Peyer's patch (tissue), 4 donors: Measurements from ENCODE around the gene FAM118A. TPM values are rescaled to one million over a fixed set of nuclear protein-coding genes. Genes with fewer than 3 reads are reported as not detected.

ENCODE experiments used
- DNase-seq, 3 donors: peaks; one replicate each; pipeline ENCODE4 v3.0.0-alpha.2; 2017 to 2019
- H3K27ac ChIP-seq, 4 donors: fragments of 200-600 bp; sonication (generic); one replicate each; pipeline ENCODE4 v1.5.1; 2016 to 2019
- H3K27me3 ChIP-seq, 2 donors: fragments of 200-600 bp; sonication (generic); one replicate each; pipeline ENCODE4 v1.5.1; 2019
- H3K36me3 ChIP-seq, 3 donors: fragments of 200-600 bp; sonication (generic); one replicate each; pipeline ENCODE4 v1.5.1; 2016 to 2019
- H3K4me1 ChIP-seq, 4 donors: fragments of 200-600 bp; sonication (generic); one replicate each; pipeline ENCODE4 v1.5.1; 2016 to 2019
- H3K4me3 ChIP-seq, 4 donors: fragments of 200-600 bp; sonication (generic); 1 replicate in 3 of 4; 2 replicates in 1 of 4; pipeline ENCODE4 v1.5.1; 2016 to 2019; ENCODE audit warnings: mild to moderate bottlenecking in 1 of 4
- H3K9me3 ChIP-seq, 4 donors: fragments of 200-600 bp; sonication (generic); one replicate each; pipeline ENCODE4 v1.5.1; 2016 to 2019; ENCODE audit warnings: mild to moderate bottlenecking in 1 of 4
- POLR2A ChIP-seq, 2 donors: fragments of 450-650 bp; IDR thresholded peaks; one replicate each; pipeline ENCODE4 v1.5.1; 2017; ENCODE audit warnings: antibody characterized with exemption in 2 of 2, mild to moderate bottlenecking in 2 of 2, moderate library complexity in 2 of 2
- total RNA-seq, 4 donors: library from RNA; depleted of rRNA; stranded (reverse); fragments of >200 nt; gene quantifications; one replicate each; pipeline ENCODE4 v1.1.0, GENCODE V29; 2016
- TF ChIP-seq, protein P1 (sequence below), 6 experiments: fragments of 450-650 bp in 4 of 6; fragments of 200-600 bp in 2 of 6; sonication (generic) in 1 of 6; IDR thresholded peaks; one replicate each; pipeline ENCODE4 v1.5.1; 2017 to 2019; ENCODE audit warnings: antibody characterized with exemption in 6 of 6, mild to moderate bottlenecking in 3 of 6, moderate library complexity in 1 of 6

FAM118A gene
- total RNA-seq, 4 donors from 2014 or later, result 46.4 to 1,083 (median 189) TPM

DNA sequence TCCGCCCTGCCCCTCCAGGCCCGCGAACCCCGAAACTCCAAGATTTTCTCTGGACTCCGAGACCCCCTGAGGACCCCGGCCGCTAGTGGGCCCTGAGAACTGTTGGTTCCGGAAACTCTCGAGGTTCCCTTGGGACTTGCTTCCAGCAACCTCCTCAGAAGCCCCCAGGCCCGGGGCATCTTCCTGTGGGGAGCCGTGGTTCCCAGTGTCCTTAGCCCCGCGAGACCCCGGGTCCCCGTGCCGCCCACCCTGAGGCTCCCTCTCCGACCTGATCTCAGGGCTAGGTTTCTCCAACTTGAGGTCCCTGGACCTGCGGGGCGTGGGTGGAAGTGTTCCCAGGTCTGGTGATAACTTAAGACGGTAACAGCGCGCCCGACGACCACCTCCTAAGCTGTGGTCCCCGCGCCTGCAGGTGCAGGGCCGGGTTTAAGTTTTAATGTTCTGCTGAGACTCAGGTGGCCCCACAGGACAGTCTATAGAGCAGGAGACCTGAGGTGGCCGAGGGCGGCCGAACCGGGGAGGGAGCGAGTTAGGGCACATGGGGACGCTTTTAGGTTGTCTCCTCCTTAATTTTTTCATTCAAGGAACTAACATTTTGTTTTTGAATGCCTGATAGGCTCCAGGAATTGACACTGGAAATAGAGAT lies 720 bp downstream of the FAM118A start:
- peak in 2 of 3 donors; percentile 35 to 55 for DNase-seq
- H3K4me3 ChIP-seq, result peak overlapping the region; percentile 68 to 99 (median 90)
- H3K36me3 ChIP-seq, result no peaks in the 10 kb centered on the region
- H3K27me3 ChIP-seq, result no peaks in the 10 kb centered on the region
- no peaks in the 10 kb centered on the region for H3K9me3 ChIP-seq
- peaks cover 0 to 28% (median 8%) of the 10 kb centered on the region in 4 donors for H3K4me1 ChIP-seq
- peak overlapping the region; percentile 84 to 91 (median 90) for H3K27ac ChIP-seq
- no peak for TF ChIP-seq POLR2A (IDR thresholded peaks at IDR 0.05)
- TF ChIP-seq, protein P1, sequence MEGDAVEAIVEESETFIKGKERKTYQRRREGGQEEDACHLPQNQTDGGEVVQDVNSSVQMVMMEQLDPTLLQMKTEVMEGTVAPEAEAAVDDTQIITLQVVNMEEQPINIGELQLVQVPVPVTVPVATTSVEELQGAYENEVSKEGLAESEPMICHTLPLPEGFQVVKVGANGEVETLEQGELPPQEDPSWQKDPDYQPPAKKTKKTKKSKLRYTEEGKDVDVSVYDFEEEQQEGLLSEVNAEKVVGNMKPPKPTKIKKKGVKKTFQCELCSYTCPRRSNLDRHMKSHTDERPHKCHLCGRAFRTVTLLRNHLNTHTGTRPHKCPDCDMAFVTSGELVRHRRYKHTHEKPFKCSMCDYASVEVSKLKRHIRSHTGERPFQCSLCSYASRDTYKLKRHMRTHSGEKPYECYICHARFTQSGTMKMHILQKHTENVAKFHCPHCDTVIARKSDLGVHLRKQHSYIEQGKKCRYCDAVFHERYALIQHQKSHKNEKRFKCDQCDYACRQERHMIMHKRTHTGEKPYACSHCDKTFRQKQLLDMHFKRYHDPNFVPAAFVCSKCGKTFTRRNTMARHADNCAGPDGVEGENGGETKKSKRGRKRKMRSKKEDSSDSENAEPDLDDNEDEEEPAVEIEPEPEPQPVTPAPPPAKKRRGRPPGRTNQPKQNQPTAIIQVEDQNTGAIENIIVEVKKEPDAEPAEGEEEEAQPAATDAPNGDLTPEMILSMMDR (IDR thresholded peaks at IDR 0.05), result no peak

DNA sequence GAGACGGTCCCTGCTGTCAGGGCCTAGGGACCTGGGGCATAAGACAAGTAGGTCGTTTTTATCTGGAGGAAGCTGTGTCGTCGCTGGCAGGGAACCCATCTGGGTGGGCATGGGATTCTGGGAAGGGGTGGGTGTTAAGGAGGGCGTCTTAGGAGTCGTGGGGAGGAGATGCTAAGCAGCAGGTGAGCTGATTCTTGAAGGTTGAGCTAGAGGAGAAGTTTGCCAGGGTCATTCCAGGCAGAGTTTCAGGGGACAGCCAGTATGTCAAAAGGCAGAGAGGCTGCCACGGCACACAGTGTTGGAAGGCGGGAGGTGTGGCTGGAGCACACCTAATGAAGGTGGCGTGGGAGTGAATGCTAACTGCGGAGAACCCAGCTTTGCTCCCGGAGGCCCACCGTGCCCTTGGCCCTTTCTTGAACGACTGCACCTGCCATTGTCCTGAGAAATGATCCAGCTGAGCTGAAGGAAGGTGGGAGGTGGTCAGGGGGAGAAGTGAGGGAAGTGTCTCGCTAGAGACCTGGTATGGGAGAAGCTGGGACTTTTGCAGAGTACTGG lies 1.3 kb downstream of the FAM118A start:
- H3K4me1 ChIP-seq, result peaks cover 0 to 28% (median 8%) of the 10 kb centered on the region in 4 donors
- TF ChIP-seq, protein P1 (IDR thresholded peaks at IDR 0.05), result no peak
- no peak for TF ChIP-seq POLR2A (IDR thresholded peaks at IDR 0.05)
- no peak for DNase-seq
- no peaks in the 10 kb centered on the region for H3K27me3 ChIP-seq
- H3K36me3 ChIP-seq, result no peaks in the 10 kb centered on the region
- peak overlapping the region in 2 of 4 donors; percentile 84 to 88 for H3K27ac ChIP-seq
- H3K9me3 ChIP-seq, result no peaks in the 10 kb centered on the region
- H3K4me3 ChIP-seq, result peak overlapping the region; percentile 68 to 99 (median 90)

DNA sequence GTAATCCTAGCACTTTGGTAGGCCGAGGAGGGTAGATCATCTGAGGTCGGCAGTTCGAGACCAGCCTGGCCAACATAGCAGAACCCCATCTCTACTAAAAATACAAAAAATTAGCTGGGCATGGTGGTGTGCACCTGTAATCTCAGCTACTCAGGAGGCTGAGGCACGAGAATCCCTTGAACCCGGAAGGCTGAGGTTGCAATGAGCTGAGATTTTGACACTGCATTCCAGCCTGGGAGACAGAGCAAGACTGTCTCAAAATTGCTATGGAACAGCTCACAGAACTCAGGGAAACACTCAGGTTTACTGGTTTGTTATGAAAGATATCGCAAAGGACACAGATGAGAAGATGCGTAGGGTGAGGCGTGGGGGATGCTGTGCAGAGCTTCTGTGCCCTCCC lies 2.7 kb downstream of the FAM118A start:
- Histone ChIP-seq H3K4me3 (no peak overlapping the region), H3K27me3 (no peaks in the 10 kb centered on the region), H3K4me1 (peaks cover 0 to 35% (median 8%) of the 10 kb centered on the region in 4 donors), H3K36me3 (no peaks in the 10 kb centered on the region), H3K27ac (no peak overlapping the region), H3K9me3 (no peaks in the 10 kb centered on the region)
- TF ChIP-seq, protein P1 (IDR thresholded peaks at IDR 0.05), result no peak
- TF ChIP-seq POLR2A (IDR thresholded peaks at IDR 0.05), result no peak
- DNase-seq, result no peak

DNA sequence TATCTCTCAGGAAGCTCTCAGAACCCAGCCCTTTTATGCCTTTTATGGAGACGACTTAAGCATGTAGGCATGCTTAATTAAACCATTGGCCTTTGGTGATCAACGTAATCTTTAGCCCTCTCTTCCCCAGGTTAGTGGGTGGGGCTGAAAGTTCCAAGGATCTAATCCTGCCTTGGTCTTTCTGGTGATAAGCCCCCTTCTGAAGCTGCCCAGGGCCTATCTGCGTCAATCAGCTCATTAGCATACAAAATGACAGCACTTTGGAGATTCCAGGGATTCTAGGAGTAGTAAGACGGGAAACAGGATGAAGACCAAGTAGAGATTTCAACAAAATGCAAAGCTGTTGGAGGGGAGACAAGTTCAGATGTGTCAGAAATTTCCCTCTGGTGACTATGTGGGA lies 3.1 kb downstream of the FAM118A start:
- H3K4me3 ChIP-seq, result no peak overlapping the region
- H3K4me1 ChIP-seq, result peaks cover 0 to 39% (median 10%) of the 10 kb centered on the region in 4 donors
- TF ChIP-seq, protein P1 (IDR thresholded peaks at IDR 0.05), result no peak
- TF ChIP-seq POLR2A (IDR thresholded peaks at IDR 0.05), result no peak
- H3K27ac ChIP-seq, result no peak overlapping the region
- no peaks in the 10 kb centered on the region for H3K36me3 ChIP-seq
- DNase-seq, result no peak
- H3K9me3 ChIP-seq, result no peaks in the 10 kb centered on the region
- H3K27me3 ChIP-seq, result no peaks in the 10 kb centered on the region

DNA sequence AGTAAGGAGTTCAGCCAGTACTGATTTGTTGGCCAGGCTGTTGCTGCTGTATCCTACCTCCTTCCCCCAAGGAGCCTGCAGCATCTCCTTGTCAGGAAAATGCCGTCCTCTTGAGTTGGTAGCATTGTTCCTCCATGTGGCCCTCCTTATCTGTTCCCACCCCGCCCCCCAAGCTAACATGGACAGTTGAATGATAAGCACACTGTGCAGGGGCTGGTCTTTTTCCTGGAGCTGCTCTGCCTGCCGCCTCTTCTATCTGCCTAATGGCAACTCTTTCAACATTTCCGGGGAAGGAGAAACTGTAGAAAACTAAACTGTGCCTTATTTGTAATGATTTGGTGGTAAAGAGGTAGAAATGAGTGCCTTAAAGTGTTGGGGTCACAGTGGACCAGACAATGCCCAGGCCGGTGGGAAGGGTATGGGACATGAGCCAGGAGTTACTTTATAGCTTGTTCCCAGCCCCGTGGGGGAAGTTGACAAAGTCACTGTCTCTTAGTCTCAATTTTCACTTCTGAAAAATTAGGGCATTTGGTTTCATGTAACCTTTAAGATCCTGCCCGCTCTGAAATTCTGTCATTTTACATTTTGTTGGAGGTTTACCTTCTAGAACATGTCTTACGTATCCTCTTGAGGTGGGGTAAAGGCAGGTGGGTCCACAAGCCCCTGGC lies 4.5 kb downstream of the FAM118A start:
- peaks cover 0 to 36% (median 13%) of the 10 kb centered on the region in 4 donors for H3K4me1 ChIP-seq
- H3K27me3 ChIP-seq, result no peaks in the 10 kb centered on the region
- no peaks in the 10 kb centered on the region for H3K36me3 ChIP-seq
- H3K27ac ChIP-seq, result peak overlapping the region in 1 of 4 donors; percentile 28
- no peak overlapping the region for H3K4me3 ChIP-seq
- TF ChIP-seq, protein P1 (IDR thresholded peaks at IDR 0.05), result no peak
- TF ChIP-seq POLR2A (IDR thresholded peaks at IDR 0.05), result no peak
- no peak for DNase-seq
- H3K9me3 ChIP-seq, result no peaks in the 10 kb centered on the region
